A549 (cell line): ENCODE measurements around the gene RD3L.

Experiments
- HDAC2 ChIP-seq: fragments of 200-600 bp; sonication (generic); IDR thresholded peaks from 2 replicates; pipeline ENCODE4 v1.6.1; 2016
- MYC ChIP-seq: IDR thresholded peaks from 2 replicates; pipeline ENCODE4 v1.6.1; 2012; ENCODE audit warnings: mild to moderate bottlenecking, inconsistent platforms, low read length, improper control_type of control experiment, borderline replicate concordance
- POLR2AphosphoS2 ChIP-seq: conservative IDR thresholded peaks from 2 replicates; pipeline ENCODE4 v1.6.1; 2012; ENCODE audit warnings: low read length, improper control_type of control experiment, inconsistent platforms

DNA sequence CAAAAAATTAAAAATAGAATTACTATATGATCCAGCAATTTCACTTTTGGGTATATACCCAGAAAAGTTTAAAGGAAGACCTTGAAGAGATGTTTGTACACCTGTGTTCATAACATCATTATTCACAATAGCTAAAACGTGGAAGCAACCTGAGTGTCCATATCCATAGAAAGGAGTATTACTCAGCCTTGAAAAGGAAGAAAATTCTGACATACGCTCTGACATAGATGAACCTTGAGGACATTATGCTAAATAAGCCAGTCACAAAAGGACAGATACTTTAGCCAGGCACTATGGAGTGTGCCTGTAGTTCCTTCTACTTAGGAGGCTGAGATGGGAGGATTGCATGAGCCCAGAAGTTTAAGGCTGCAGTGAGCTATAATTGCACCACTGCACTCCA is 6.1 kb upstream of the RD3L start:
- TF ChIP-seq POLR2AphosphoS2 (no peak), HDAC2 (no peak), MYC (no peak)
